ENCODE results near the gene ANO4. TPM values are rescaled to one million over a fixed set of nuclear protein-coding genes. Genes with fewer than 3 reads are reported as not detected.

ANO4 gene
- total RNA-seq, 1 experiment from 2014 or later = not detected

DNA sequence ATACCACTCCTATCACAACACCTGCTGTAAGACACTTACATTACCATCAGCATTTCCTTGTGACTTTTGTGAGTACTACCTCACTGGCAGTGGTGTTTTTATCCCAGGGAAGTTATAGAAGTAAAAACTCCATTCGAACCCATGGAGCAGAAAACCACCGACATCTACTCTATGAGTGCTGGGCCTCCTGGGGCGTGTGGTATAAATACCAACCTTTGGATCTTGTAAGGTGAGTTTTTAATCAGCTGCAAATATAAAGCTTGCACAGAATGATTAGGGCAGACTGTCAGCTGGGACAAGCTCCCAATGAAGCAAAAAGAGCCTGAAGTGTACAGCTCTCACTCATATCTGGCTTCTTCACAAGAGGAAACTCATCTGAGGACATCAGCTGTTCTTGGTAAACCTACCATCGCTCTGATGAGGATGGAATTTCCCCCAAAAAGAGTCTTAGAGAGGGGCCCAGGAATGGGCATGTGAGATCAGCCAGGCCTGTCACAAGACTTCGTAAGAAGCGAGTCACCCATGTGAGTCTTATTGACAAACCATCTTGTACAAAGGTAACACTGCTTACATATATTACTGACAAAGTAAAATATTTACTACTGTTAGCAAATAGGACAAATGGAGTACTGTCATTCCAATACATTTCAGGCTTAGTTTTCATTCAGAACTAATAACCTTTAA is 245.4 kb downstream of the ANO4 start:
- no peak for DNase-seq (ENCODE audit: low spot score)

DNA sequence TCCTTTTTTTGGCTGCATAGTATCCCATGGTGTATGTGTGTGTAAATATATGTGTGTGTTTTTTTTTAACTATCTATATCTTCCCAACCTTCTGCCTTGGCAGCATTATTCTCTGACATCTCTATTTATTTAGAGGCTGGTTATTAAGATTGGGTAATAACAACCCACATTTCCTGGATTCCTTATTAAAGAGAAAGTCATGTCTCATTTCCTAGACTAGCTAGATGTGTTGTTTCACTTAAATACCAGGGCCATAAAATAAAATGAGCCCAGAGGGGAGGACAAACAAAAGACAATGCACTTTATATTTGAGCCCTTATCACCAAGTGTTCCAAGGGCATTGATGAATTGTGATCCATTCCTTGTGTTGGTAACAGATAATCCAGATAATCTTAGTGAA is 246.4 kb downstream of the ANO4 start:
- DNase-seq (ENCODE audit: low spot score) = no peak

DNA sequence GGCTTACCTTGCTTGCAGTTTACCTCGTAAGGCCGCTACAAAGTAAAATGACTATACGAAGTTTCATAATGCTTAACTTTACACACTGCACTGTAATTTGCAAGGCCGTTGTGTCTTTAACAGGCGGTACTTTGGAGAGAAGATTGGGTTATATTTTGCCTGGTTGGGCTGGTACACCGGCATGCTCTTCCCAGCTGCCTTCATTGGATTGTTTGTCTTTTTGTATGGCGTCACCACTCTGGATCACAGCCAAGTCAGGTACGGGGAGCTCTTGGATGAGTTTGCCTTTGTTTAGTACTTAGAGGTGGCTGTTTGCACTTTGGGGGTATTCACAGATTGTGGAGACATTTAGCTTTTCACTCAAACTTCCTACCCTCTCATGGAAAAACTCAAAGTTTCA is 247.6 kb downstream of the ANO4 start:
- no peak for DNase-seq (ENCODE audit: low spot score)

DNA sequence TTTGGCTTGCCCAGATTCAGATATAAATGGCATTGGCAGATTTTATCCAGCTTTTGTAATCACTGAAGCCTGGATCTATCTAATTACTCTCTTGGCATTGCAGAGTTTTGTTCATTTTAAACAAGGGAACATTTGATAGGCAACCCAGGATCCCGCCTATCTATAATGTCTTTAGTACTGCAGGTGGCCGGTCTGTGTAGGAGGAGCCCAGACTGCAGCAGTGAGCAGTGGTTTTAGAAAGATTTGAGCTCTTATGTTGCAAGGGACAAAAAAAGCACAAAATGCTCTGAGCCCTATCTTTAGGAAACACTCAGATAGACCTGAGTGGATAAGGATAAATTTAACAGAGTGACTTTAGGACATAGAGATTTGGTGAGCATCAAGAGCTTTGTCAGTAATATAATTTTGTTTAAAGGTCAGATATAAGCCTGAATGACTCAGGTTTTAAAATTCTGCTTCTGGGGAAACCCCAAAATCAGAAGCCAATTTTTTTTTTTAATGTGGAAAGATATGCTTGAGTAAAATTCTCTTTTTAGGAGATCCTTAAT is 250.0 kb downstream of the ANO4 start:
- no peak for DNase-seq (ENCODE audit: low spot score)

DNA sequence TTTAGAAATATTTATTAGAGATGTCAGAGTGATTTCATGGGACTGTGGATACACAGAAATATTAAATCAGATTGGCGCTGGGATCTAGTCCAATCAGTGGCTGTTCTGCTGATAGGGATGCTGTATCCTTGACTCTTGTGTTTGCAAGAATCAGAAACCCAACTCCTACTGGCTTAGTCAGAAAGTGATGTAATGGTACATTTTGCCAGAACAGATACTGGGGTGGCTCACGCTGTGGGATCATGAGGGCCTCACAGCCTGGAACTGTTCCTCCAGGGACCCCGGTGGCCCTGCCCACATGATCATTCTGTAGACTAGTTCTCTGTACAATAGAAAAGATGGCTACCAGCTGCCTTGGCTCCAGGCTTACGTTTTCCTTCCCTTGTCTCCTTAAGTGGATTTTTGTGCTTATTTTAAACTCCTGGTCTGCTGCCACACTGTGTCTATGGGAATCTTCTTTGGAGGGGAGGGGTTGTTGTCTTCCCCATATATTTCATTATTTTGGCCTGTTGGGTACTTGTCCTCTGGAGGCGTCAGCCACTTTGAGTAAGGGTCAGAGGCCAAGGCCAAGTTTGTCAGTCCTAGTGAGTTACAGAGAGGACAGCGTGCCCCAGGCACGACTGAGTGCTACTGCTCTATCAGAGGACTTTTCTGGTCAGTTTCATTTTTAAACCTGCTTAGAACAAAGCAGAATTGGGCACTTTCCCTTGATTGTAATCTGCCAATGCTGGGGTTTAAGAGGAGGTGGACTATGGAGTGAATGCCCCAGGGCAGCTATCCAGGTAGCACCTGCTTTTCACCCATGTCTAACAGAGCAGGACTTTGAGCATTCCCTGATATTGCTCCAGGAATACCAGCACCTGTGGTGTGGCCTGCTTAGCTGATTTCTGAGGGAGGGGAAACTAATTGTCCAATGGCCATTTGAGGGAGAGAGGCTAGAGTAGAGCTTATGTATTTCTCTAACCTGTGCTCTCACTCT is 251.2 kb downstream of the ANO4 start:
- no peak for DNase-seq (ENCODE audit: low spot score)

DNA sequence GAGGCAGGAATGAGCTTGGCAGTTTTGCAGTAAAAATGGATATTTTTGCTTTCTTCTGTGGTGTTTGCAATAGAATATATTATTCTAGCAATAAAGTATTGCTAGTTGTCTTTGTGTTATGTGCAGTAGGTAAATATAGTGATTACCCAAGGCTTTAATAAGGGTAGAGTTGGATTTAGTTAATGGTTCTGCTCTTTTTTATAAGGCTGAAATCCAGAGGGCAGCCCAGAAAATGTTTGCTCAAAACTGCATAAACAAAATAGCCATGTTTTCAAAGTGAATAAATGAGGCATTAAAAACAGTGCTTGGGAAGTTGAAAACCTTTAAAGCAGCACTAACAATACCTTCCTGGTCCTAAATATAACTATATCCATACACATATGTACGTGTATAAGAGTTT is 253.1 kb downstream of the ANO4 start:
- no peak for DNase-seq (ENCODE audit: low spot score)

DNA sequence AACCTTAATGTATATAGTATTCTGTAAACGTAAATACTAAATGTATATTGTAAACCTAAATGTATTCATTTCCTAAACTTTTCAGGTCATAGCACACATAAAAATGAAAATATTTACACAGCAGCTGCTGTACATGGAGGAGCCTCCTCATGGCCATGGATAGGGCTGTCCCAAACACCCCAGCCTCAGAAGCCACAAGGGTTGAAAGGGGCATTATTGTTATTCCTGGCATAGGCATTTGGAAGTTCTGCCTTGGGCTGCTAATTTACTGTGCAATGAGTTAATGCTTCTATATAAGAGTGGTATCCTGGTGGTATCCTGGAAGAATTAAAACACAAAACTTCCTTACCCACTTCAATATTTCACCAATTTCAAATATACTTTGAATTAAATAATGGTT is 256.1 kb downstream of the ANO4 start:
- DNase-seq (ENCODE audit: low spot score) = no peak

DNA sequence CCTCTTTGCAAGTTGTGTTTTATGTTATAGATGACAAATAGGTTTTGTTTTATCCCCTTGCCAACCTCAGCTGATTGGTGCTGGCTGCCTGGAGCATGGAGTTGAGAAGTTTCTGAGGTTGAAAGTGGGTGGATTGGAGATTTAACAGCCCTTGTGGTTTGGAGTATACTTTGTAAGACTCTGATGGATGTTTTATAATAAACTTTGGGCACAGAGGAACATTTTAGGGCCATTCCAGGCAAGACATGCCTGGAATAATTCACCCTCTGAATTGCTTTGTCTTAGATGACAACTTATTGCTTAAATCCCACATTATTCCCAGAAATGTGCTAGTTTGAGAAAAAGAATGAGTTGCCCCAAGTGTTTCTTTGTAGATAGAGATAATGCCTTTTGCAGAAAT is 256.6 kb downstream of the ANO4 start:
- no peak for DNase-seq (ENCODE audit: low spot score)

DNA sequence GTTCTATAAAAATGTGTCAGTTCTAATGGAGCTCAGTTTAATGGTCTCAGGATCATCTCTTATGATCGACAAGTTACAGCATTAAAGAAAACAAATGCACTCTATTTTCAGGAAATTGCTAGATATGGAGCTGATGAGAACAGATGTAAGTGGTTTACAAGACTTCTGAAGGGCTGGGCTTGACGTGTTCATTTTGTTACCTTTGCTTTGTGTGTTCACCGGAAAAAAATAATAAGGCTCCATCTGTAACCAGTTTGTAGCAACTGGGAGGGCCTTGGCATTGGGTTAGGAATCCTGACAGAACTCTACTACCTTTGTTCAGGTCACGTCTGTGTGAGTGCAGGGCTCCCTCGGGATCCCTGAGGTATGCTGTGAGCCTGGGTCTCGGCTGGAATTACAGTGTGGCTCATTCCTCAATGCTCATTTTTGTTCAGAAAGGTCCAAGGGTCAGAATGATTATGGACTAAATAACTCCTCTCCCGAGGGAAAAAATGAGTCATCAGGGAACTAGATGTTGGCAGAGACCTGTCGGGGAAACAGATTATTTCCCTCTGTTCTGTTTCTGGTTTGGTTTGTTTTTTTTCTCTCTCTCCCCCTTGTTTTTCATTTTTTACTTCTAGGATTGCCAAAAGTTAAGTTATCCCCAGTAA is 257.4 kb downstream of the ANO4 start:
- peak; percentile 68 for DNase-seq (ENCODE audit: low spot score)

DNA sequence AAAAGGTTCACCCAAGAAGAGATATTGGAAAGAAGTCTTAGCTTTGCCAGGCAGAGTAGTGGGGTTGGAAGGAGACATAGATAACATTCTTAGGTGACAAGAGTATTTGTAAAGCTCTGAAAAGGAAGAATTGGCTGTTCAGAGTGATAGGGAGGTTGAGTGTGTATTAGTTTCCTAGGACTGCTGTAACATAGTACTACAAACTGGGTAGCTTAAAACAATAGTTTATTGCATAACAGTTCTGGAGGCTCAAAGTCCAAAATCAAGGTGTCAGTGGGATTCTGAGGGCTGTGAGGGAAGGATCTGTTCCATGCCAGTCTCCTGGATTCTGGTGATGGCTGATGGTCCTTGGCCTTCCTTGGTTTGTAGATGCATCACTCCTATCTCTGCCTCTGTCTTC is 258.6 kb downstream of the ANO4 start:
- no peak for DNase-seq (ENCODE audit: low spot score)

DNA sequence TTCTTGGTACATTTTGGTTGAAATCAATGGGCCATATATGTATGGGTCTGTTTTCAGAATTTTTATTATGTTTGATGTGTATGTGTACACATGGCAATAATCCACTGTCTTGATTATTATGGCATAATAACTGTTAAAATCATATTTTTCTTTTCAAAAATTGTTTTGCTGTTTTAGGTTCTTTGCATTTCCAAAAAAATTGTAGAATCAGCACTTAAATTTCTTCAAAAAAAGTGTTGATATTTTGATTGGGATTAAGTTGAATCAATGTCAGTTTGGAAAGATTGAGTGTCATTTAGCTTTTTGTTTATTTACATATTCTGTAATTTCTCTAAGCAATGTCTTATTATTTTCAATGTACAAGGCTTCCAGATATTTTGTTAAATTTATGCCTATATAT is 261.4 kb downstream of the ANO4 start:
- no peak for DNase-seq (ENCODE audit: low spot score)

DNA sequence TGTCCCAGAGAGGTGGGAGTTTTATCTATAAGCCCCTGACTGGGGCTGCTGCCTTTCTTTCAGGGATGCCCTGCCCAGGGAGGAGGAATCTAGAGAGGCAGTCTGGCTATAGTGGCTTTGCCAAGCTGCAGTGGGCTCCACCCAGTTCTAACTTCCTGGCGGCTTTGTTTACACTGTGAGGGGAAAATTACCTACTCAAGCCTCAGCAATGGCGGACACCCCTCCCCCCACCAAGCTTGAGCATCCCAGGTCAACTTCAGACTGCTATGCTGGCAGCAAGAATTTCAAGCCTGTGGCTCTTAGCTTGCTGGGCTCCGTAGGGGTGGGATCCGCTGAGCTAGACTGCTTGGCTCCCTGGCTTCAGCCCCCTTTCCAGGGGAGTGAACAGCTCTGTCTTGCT is 267.9 kb downstream of the ANO4 start:
- peak; percentile 4 for DNase-seq (ENCODE audit: low spot score)

DNA sequence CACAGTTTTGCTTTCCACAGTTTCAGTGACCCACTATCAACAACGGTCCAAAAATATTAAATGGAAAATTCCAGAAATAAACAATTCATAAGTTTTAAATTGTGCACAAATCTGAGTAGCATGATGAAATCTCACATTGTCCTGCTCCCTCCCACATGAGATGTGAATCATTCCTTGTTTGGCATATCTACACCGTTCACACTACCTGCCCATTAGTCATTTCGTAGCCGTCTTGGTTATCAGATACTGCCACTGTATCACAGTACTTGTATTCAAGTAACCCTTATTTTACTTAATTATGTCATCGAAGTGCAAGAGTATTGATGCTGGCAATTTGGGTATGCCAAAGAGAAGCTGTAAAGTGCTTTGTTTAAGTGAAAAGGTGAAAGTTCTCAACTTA is 270.1 kb downstream of the ANO4 start:
- no peak for DNase-seq (ENCODE audit: low spot score)

DNA sequence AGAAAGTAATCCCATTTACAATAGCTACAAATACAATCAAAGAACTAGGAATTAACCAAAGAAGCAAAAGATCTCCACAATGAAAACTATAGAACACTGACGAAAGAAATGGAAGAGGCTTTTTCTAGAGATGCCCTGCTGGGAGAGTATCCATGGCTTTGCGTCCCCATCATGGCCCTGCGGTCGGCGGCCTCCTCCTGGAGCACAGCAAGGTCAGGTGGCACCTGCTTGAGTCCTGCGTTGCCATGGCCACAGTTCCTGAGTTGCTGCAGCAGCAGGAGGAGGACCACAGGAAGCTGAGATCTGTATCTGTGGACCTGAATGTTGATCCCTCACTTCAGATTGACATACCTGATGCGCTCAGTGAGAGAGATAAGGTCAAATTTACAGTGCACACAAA is 271.9 kb downstream of the ANO4 start:
- no peak for DNase-seq (ENCODE audit: low spot score)

DNA sequence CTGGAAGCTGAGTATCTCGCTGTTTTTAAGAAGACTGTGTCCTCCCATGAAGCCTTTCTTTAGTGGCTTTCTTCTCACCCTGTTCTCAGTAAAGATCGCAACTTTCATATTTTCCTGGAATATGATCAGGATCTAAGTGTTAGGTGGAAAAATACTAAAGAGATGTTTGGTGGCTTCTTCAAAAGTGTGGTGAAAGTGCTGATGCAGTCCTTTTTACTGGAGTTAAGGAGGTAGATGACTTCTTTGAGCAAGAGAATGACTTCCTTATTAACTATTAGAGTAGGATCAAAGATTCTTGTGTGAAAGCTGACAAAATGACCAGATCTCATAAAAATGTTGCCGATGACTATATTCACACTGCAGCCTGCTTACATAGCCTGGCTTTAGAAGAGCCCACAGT is 273.8 kb downstream of the ANO4 start:
- no peak for DNase-seq (ENCODE audit: low spot score)

DNA sequence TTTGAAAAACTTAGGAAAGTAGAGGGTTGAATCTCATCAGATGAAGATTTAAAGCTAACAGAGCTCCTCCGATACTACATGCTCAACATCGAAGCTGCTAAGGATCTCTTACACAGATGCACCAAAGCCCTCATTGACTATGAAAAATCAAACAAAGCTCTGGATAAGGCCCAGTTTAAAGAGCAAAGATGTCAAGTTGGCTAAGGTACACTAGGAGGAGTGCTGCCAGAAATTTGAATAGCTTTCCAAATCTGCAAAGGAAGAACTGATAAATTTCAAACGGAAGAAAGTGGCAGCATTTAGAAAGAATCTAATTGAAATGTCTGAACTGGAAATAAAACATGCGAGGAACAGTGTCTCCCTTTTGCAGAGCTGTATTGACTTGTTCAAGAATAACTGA is 274.3 kb downstream of the ANO4 start:
- no peak for DNase-seq (ENCODE audit: low spot score)

DNA sequence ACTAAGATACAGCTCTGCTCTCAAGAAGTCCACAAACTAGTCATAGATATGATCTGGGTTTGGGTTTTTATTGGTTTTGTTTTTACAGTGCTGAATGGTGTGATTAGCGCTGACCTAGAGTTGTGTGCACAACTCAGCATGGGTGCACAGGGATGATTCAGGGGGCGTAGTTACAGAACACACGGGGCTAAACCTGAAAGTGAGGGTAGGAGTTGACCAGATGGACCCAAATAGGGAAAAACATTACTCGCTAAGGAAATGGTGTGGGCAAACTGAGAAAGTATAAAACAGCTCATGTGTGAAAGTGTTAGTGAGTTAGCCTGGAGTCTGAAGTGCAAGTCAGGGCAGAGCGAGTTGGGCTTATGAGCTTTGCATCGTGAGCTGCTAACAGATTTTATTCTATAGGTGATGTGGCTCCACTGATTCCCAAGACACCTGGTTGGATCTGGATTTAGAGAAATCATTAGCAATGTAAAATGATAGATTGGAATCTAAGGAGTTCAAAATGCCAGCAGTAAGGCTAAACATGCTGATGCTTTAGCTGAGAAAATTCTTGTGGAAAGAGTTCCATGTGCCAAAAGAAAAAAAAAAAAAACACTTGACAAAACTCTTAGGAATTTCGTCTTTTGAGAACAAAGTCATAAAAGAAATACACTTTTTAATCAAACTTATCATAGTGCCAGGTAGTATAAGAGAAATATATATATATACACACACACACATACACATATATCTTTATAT is 280.5 kb downstream of the ANO4 start:
- no peak for DNase-seq (ENCODE audit: low spot score)

DNA sequence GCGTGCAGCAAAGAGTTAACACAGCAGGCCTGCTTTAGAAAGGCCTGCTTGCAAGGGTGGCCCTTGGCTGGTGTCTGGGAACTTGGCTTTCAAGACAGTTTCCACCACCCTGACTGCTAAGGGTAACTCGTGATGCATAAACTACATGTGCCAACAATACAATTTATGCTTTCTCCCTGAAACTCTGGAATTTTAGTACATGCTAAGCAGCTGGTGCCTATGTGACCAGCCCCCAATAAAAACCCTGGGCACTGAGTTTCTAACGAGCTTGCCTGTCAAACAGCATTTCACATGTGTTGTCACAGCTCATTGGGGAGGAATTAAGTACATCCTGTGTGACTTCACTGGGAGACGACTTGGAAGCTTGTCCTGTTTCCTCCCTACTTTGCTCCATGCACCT is 282.3 kb downstream of the ANO4 start:
- no peak for DNase-seq (ENCODE audit: low spot score)

DNA sequence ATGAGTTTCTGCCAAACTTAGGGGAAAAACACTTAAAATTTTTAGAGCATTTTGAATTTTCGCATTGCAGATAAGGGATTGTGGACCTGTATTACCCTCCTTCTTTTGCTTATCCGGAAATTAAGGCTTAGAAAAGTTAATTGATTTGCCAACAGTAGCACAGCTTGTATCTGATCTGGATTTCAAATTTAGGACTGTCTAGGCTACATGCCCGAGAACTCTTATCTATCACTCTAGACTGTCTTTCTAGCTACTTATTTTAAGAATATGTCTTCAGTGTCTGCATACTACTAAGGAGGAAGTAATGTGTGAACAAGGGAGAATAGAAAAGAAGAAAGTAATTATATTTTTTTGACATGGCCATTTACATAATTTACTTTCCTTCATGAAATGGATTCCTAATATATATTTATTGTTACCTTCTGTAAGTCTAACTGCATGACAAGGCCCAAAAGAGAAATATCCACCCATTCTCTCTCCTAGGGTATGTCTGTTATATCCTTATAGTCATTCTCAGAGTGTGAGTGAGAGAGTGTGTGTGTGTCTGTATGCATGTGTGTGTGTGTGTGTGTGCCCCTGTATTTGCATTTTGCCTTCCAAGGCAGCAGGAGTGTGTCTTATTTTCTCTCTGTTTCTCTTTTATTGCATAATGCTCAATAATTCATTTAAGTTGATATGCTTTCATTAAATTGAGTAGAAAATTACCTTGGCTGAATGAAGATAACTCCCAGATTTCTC is 283.4 kb downstream of the ANO4 start:
- DNase-seq (ENCODE audit: low spot score) = no peak

DNA sequence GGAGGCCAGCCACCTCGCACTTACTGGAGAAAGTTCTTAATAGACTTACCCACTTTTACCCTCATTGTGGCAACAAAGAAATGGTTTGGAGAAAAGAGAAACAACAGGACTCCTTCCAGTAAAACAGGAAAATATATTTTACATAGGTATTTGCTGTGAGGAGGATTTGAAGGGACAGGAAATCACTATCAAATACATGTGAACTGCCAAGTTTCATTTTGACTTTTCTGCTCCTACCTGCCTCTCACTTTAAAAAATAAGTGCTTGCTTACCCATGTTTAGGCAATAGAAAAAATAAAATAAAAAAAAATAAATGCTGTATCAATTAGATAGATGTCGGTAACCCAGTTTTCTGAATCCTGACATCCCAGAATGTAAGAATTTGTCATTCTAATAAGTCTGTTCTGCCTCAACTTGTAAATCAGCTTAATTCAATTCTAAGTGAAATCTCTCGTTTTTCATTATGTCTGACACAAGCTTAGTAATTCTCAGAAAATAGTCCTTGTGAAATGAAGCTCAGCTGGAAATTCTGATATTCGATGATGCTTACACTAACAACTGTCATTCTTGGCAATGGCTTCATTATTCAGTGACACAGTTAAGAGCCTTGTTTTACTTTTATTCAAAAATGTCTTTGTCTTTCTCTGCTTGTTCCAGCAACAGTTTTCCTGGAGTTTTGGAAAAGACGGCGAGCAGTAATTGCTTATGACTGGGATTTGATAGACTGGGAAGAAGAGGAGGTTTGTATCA is 284.1 kb downstream of the ANO4 start:
- no peak for DNase-seq (ENCODE audit: low spot score)
